SK-N-SH (cell line): ENCODE data around the gene RRP8.

Source experiments
- NRF1 ChIP-seq: IDR thresholded peaks from 2 replicates; pipeline ENCODE4 v1.6.1; 2012; ENCODE audit warnings: low read depth, mild to moderate bottlenecking, low read length
- POLR2AphosphoS5 ChIP-seq: IDR thresholded peaks from 2 replicates; pipeline ENCODE4 v1.6.1; 2012; ENCODE audit warnings: low read depth, low read length
- SIN3A ChIP-seq: IDR thresholded peaks from 2 replicates; pipeline ENCODE4 v1.6.1; 2012; ENCODE audit warnings: low read depth, mild to moderate bottlenecking, low read length, moderate library complexity, borderline replicate concordance
- YY1 ChIP-seq: IDR thresholded peaks from 2 replicates; pipeline ENCODE4 v1.4.0; 2012; ENCODE audit warnings: low read depth, mild to moderate bottlenecking
- TF ChIP-seq, protein P1 (sequence below): fragments of 200-600 bp; sonication (generic); IDR thresholded peaks from 2 replicates; pipeline ENCODE4 v1.6.1; 2017; ENCODE audit warnings: antibody characterized with exemption, mild to moderate bottlenecking, moderate library complexity
- TF ChIP-seq, protein P2 (sequence below): IDR thresholded peaks from 2 replicates; pipeline ENCODE4 v1.4.0; 2012; ENCODE audit warnings: low read depth, borderline replicate concordance

DNA sequence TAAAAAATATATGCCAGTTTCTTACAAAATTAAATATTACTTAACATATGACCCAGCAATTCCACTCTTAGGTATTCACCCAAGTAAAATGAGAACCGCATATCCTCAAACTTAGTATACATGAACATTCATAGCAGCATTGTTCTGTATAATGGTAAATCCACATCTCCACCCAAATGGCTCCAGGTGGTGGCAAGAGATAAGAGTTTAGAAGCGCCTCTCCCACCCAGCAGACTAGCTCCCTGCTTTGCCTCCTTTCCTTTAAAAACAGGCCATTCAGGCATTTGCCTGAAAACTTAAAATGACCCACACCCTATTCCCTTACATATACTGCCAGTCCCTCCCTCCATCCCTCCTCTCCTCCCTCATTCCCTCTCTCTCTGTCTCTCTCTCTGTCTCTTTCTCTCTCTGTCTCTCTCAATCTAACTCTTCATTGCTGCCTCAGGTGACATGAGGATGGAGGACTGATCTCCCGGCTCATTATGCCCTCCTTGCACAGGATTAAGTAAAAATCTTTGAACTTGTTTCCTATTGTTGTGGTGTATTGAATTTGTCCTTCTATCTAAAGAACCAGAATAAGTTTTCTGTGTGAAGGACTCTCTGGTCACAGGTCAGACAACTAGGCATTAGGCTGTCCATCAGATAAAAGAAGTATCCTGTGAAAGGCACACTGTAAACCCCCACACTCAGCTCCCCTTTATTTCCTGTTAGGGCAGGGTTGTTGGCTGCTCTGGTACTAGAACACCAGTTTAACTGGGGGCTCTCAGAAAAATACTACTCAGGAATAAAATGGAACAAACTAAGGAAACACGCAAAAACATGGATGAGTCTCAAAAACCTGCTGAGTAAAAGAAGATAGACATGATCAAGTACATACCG is 48.3 kb downstream of the RRP8 start:
- TF ChIP-seq POLR2AphosphoS5 (no peak), SIN3A (no peak), YY1 (no peak), NRF1 (no peak)
- TF ChIP-seq, protein P1, sequence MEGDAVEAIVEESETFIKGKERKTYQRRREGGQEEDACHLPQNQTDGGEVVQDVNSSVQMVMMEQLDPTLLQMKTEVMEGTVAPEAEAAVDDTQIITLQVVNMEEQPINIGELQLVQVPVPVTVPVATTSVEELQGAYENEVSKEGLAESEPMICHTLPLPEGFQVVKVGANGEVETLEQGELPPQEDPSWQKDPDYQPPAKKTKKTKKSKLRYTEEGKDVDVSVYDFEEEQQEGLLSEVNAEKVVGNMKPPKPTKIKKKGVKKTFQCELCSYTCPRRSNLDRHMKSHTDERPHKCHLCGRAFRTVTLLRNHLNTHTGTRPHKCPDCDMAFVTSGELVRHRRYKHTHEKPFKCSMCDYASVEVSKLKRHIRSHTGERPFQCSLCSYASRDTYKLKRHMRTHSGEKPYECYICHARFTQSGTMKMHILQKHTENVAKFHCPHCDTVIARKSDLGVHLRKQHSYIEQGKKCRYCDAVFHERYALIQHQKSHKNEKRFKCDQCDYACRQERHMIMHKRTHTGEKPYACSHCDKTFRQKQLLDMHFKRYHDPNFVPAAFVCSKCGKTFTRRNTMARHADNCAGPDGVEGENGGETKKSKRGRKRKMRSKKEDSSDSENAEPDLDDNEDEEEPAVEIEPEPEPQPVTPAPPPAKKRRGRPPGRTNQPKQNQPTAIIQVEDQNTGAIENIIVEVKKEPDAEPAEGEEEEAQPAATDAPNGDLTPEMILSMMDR, result no peak
- TF ChIP-seq, protein P2, sequence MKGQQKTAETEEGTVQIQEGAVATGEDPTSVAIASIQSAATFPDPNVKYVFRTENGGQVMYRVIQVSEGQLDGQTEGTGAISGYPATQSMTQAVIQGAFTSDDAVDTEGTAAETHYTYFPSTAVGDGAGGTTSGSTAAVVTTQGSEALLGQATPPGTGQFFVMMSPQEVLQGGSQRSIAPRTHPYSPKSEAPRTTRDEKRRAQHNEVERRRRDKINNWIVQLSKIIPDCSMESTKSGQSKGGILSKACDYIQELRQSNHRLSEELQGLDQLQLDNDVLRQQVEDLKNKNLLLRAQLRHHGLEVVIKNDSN, result no peak
